ENCODE measurements around the gene NAT16. TPM values are rescaled to one million over a fixed set of nuclear protein-coding genes. Genes with fewer than 3 reads are reported as not detected.
A peak's percentile ranks its signal among the peaks of the same experiment; 100 is the strongest.

NAT16 gene
- total RNA-seq, 1 donor from 2014 or later, result not detected

DNA sequence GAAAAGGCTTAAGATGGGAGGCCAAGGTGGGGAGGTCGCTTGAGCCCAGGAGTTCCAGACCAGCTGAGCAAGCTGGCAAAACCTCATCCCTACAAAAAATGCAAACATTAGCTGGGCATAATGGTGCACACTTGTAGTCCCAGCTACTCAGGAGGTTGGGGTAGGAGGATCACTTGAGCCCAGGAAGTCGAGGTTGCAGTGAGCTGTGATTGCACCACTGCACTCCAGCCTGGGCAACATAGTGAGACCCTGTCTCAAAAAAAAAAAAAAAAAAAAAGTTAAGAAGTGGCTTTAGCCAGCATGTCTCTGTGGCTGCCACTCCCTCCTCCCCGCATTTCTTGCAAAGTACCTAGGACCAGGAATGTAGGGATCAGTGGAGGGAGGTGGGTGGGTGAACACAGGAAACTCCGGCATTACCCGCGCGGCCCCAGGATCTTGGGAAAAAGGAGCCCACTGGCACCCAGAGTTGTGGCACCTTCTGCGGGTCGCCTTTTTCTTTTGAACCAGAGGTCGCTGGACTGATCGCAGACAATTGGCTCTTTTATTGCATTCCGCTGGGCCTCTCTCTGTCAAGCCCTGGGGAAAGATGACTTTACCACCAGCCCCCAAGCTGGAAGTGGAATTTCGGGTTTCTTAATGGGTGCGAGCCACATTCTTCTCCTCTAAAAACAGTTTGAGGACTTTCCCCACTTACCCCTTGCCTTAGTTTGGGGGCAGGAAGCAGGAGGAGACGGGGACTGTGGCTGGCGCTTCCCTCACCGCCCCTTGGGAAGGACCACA, 18.2 kb downstream of the NAT16 start:
- Mint-ChIP-seq H3K27me3 (ENCODE audit: insufficient read depth, low read depth) (peaks cover 33% of the 10 kb centered on the region), H3K4me3 (peak overlapping the region; percentile 81), H3K36me3 (peaks cover 11% of the 10 kb centered on the region), H3K4me1 (peaks cover 33% of the 10 kb centered on the region), H3K9me3 (no peaks in the 10 kb centered on the region), H3K27ac (no peak overlapping the region)
- peak overlapping the region; percentile 84 for H3K4me2 ChIP-seq
- peaks cover 62% of the 10 kb centered on the region for H3K27me3 ChIP-seq
- H3K9ac ChIP-seq, result no peak overlapping the region
- H2AFZ ChIP-seq (replicated peaks), result no peak overlapping the region
- peaks cover 32% of the 10 kb centered on the region for H3K4me1 ChIP-seq
- TF ChIP-seq EZH2 (IDR thresholded peaks at IDR 0.05) (no peak), EZH2phosphoT487 (IDR thresholded peaks at IDR 0.05) (no peak)
- TF ChIP-seq, protein P1, sequence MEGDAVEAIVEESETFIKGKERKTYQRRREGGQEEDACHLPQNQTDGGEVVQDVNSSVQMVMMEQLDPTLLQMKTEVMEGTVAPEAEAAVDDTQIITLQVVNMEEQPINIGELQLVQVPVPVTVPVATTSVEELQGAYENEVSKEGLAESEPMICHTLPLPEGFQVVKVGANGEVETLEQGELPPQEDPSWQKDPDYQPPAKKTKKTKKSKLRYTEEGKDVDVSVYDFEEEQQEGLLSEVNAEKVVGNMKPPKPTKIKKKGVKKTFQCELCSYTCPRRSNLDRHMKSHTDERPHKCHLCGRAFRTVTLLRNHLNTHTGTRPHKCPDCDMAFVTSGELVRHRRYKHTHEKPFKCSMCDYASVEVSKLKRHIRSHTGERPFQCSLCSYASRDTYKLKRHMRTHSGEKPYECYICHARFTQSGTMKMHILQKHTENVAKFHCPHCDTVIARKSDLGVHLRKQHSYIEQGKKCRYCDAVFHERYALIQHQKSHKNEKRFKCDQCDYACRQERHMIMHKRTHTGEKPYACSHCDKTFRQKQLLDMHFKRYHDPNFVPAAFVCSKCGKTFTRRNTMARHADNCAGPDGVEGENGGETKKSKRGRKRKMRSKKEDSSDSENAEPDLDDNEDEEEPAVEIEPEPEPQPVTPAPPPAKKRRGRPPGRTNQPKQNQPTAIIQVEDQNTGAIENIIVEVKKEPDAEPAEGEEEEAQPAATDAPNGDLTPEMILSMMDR (IDR thresholded peaks at IDR 0.05), result no peak
- peak overlapping the region; percentile 51 for H3K4me3 ChIP-seq
- DNase-seq (ENCODE audit: low spot score), result peak; percentile 46
- H3F3A ChIP-seq (ENCODE audit: low read depth), result peaks cover 36% of the 10 kb centered on the region
- H3K79me2 ChIP-seq (ENCODE audit: low read depth), result no peaks in the 10 kb centered on the region
- peaks cover 48% of the 10 kb centered on the region for H4K20me1 ChIP-seq (ENCODE audit: low read depth)
- no peaks in the 10 kb centered on the region for H3K9me3 ChIP-seq (ENCODE audit: low read depth)
- H3K27ac ChIP-seq, result no peak overlapping the region
- no peaks in the 10 kb centered on the region for H3K36me3 ChIP-seq

GRCh38 chr7:101160910-101161309, 19.2 kb downstream of the NAT16 start:
- Mint-ChIP-seq H3K36me3 (peaks cover 12% of the 10 kb centered on the region), H3K9me3 (no peaks in the 10 kb centered on the region), H3K4me1 (peaks cover 31% of the 10 kb centered on the region), H3K27ac (no peak overlapping the region), H3K4me3 (no peak overlapping the region), H3K27me3 (ENCODE audit: insufficient read depth, low read depth) (peaks cover 26% of the 10 kb centered on the region)
- no peak overlapping the region for H3K4me2 ChIP-seq
- H3K79me2 ChIP-seq (ENCODE audit: low read depth), result no peaks in the 10 kb centered on the region
- peaks cover 42% of the 10 kb centered on the region for H4K20me1 ChIP-seq (ENCODE audit: low read depth)
- H3K27ac ChIP-seq, result no peak overlapping the region
- H2AFZ ChIP-seq (replicated peaks), result no peak overlapping the region
- H3K9ac ChIP-seq, result no peak overlapping the region
- TF ChIP-seq EZH2 (IDR thresholded peaks at IDR 0.05), result no peak
- no peak for TF ChIP-seq EZH2phosphoT487 (IDR thresholded peaks at IDR 0.05)
- TF ChIP-seq, protein P1 (IDR thresholded peaks at IDR 0.05), result no peak
- H3K4me3 ChIP-seq, result no peak overlapping the region
- peaks cover 52% of the 10 kb centered on the region for H3K27me3 ChIP-seq
- peaks cover 26% of the 10 kb centered on the region for H3K4me1 ChIP-seq
- DNase-seq (ENCODE audit: low spot score), result no peak
- H3K9me3 ChIP-seq (ENCODE audit: low read depth), result no peaks in the 10 kb centered on the region
- H3F3A ChIP-seq (ENCODE audit: low read depth), result peaks cover 37% of the 10 kb centered on the region
- no peaks in the 10 kb centered on the region for H3K36me3 ChIP-seq

- H3K36me3 ChIP-seq, result no peaks in the 10 kb centered on the region
- H3K27me3 ChIP-seq, result peaks cover 43% of the 10 kb centered on the region
- peaks cover 12% of the 10 kb centered on the region for H3K36me3 Mint-ChIP-seq
- no peaks in the 10 kb centered on the region for H3K9me3 ChIP-seq (ENCODE audit: low read depth)
- H3K27ac ChIP-seq, result no peak overlapping the region
- H3K4me1 Mint-ChIP-seq, result peaks cover 31% of the 10 kb centered on the region
- H2AFZ ChIP-seq (replicated peaks), result no peak overlapping the region
- TF ChIP-seq EZH2 (IDR thresholded peaks at IDR 0.05) (no peak), EZH2phosphoT487 (IDR thresholded peaks at IDR 0.05) (no peak)
- TF ChIP-seq, protein P1 (IDR thresholded peaks at IDR 0.05), result no peak
- peaks cover 8% of the 10 kb centered on the region for H3K79me2 ChIP-seq (ENCODE audit: low read depth)
- no peak for DNase-seq (ENCODE audit: low spot score)
- no peaks in the 10 kb centered on the region for H3K9me3 Mint-ChIP-seq
- no peak overlapping the region for H3K9ac ChIP-seq
- H3K27me3 Mint-ChIP-seq (ENCODE audit: insufficient read depth, low read depth), result peaks cover 20% of the 10 kb centered on the region
- H3K4me2 ChIP-seq, result no peak overlapping the region
- H4K20me1 ChIP-seq (ENCODE audit: low read depth), result peaks cover 35% of the 10 kb centered on the region
- no peak overlapping the region for H3K4me3 ChIP-seq
- H3K27ac Mint-ChIP-seq, result no peak overlapping the region
- H3K4me3 Mint-ChIP-seq, result no peak overlapping the region
- peaks cover 30% of the 10 kb centered on the region for H3K4me1 ChIP-seq
- peaks cover 34% of the 10 kb centered on the region for H3F3A ChIP-seq (ENCODE audit: low read depth)
Observed at GRCh38 chr7:101159696-101160674, 20.1 kb downstream of the NAT16 start.

All from neural progenitor cell (in vitro differentiated cells).